GM19395 (cell line): Measurements from ENCODE around the gene SH3GL1.

Experiments used
- ATAC-seq: cut with Tn5 transposase; IDR thresholded peaks from one replicate; pipeline ENCODE4 v1.9.1; 2021; ENCODE audit warnings: mild to moderate bottlenecking, moderate library complexity; ENCODE audit not compliant: unreplicated experiment

SH3GL1 gene

DNA sequence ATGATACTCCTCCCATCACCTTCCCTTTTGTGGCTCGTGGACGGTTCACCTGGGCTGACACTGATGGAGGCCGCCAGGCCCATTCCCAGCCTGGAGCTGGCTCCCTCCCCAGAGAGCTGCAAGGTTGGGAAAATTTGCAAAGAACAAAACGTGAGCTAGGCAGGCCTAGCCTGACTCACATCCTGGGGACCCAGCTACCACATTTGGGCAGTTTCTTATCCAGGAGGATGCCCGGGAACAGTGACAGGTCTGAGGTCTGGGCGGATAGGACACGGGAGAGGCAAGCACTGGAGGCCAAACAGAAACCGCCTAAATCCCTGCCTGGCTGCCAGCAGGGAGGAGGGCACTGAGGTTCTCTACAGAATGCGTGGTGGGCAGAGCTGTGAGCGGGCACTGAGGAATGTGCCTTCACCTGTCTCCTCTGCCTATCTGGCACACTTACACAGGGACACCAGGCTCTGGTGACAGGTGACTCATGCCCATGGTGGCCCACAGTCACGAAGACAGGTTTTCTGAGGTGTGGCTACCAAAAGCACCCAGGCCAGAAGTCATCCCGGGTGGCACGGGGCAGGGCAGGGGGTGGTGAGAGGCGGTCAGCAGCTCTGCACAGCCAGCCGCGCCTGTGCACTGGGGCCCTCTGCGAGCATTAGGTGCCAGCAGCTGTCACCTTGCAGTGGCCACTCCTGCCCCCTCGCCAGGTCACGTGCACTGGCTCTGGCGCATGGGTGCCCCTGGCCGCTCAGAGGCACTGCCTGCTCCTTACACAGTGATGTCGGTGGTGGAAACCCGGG lies 23.2 kb downstream of the SH3GL1 start:
- no peak for ATAC-seq

DNA sequence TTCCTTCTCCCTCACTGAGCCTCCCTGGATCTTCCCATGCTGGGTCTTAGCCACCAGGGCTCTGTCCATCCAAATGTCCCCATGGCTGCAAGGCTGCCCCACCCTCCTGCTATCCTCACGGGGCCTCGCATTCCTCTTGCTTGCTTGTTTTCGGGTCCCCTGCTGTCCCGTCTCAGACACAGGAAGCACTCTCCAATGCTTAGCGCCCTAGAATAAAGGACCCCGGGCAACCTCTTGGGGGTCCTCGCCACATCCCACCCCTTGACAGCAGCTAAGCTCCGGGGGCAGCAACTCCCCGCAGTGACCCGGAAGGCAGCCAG lies 23.7 kb downstream of the SH3GL1 start:
- ATAC-seq, result no peak

- no peak for ATAC-seq
These were observed 24.2 kb downstream of the SH3GL1 start for GRCh38 chr19:4376028-4376670.

DNA sequence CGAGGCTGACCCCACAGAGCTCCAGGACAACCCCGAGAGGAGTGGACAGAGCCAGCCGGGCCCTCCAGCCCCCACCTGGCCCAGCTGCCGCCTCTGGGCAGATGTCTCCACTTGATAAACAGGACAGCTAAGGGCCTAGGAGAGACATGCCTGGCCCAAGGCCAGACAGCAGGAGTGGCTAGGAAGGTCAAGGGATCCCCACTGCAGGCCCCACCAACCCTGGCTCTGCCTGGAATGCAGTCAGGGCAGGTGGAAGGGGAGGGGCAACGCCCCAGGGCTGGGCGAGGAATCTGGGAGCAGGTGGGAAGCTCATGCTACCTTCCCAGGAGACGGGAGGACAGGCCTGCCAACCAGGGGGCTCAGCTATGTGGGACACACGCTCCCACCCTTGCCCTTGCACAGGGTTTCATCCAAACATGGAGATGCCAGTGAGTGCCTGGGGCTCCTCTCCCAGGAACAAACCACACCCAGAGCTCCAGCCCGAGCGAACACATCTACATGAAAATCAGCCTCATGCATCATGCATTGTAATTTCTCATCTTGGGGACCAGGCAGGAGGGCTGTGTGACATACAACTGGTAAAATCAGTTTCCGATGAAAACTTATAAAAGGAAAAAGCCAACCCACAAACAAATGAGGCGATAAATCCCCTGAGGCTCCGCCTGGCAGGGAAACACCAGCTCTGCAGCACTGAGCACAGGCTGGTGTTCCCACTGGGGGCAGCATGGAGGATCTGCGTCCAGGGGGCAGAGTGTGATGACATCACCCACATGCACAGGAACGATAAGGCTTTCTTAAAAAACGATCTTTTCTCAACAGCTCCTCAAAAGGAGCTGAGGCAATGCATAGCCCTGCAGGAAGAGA lies 25.0 kb downstream of the SH3GL1 start:
- no peak for ATAC-seq

GRCh38 chr19:4374498-4375163 lies 25.7 kb downstream of the SH3GL1 start:
- ATAC-seq, result no peak

- no peak for ATAC-seq
These were observed 26.5 kb downstream of the SH3GL1 start for GRCh38 chr19:4373601-4374497.

DNA sequence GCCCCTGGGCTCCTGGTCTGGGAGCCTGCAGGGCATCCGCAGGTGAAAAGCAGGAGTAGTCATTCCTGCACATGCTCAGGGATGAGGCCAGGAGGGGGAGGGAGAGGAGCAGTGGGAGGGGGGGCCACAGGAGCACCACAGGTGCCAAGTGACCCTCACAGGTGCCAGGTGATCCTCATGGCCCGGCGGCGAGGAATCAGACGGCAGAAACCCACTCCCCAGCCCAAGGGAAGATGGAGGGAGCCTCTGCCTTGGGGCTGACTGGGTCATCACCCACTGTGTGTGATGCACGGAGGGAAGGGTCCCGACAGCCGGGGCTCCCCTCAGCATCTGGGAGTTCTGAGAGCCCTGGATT lies 27.4 kb downstream of the SH3GL1 start:
- ATAC-seq, result no peak

DNA sequence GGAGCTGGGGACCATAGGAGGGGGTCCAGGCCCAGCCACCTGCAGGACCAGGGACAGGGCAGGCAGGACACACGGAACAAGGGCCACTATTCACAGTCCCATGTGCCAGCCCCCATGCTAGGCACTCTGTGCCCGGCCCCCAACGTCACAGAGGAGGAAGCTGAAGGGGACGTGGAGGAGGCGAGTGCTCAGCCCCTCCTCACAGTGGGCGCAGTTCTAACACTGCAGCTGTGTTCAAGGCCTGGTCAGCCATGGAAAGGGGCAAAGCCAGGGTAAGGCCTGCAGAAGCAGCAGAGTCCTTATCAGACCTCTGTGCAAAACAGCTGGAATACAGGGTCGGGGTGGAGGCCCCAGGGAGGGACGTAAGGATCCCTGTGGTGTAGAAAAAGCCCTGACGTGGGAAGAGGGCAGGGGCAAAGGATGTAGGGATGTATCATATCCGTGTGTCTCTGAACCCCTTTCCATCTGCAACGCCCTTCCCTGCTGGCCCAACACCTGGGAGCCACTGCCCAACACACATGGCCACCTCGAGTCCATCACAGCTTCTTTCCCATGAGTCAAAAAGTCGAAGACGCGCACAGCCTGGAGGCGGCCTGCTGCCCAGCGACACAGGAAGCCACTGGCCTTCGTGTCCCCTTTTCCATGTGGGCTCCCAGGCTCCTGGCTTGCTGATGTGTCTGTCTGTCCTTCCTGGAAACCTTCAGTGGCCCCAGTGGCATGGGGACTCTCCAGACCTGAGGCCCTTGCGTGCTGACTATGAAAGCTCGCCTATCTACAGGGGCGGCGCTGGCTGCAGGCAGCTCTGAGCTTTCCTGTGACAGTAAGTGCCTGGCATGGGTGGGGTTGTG lies 28.0 kb downstream of the SH3GL1 start:
- no peak for ATAC-seq

DNA sequence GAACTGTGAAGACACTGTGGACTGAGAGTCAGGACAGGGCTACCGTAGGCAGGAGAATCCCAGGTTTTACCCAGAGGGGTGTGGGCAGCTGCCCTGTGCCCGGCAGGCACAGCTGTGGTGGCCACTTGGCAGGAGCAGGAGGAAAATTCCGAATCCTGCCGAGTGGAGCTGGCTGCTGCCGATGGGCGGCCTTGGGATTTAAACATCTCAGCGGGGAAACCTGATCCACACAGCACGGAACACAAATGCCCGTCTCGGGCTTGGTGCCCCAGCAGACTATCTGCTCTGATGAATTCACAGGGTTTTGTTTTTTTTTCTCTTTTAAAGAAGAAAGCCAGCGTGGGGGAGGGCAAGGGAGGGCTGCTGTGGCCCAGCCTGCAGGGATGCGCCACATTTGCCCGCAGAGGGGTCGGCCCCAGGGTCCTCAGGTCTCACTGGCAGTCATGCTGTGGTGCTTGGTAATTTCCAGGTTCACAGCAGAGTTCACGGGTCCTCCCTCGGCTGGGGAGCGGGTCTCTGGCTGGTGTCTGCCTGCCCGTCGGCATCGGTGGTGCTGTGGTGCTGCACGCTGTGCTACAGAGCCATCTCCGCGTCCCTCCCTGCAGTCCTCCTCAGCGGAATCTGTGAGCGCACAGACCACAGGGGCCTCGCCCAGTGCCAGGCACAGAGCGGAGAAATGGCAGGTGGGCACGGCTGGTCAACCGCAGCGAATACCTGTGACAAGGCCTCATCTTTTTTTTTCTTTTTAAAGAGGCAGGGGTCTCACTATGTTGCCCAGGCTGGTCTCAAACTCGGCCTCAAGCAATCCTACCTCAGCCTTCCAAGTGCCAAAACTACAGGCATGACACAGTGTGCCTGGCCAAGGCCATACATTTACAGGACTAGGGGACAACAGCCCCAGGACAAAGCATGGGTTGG lies 28.8 kb downstream of the SH3GL1 start:
- no peak for ATAC-seq

DNA sequence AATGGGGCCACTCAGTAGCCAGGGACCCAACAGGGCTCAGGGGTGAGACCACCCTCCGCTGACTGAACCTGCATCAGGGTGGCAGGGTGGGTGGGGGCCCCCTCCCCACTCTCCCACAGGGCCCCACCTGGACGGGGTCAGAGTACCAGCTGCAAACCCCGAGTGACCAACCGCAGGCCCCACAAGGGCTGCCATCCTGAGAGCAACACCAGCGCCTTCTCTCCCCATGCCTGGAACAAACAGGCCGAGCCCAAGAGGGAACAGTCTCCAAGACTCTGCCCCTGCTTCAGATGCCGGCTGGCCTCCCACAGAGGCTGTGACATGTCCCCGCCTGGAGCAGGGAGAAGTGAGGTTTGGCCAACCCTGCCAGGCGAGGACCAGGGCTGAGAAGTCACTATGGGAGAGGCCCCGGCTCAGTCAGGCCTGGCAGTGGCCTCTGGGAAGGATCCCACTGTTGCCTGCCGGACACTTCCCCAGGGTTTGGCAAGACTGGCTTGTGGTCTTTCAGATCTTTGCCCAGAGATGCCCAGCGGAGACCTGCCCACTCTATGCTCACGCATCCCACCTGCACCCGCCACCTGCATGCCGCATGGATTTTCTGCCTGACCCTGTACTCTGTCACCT lies 29.8 kb downstream of the SH3GL1 start:
- ATAC-seq, result no peak

DNA sequence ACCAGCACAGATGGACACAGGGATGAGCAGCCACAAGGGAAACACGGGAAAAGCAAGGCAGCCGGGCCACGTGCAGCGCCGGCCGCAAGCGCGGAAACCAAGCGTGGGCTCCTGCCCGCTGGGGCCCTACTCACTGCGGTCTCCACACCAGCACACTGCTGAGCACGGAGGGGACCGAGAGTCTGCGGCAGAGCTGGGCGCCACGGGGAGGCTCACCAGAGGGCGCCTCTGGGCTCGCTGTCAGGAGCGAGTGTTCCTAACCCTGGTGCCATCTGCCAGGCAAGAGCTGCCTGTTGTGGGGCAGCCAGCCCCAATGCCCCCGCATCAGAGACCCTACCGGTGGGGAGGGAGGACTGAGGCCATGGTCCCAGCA lies 30.5 kb downstream of the SH3GL1 start:
- ATAC-seq, result peak; percentile 40

- peak; percentile 64 for ATAC-seq
These were observed 31.0 kb downstream of the SH3GL1 start for GRCh38 chr19:4369109-4369887.

DNA sequence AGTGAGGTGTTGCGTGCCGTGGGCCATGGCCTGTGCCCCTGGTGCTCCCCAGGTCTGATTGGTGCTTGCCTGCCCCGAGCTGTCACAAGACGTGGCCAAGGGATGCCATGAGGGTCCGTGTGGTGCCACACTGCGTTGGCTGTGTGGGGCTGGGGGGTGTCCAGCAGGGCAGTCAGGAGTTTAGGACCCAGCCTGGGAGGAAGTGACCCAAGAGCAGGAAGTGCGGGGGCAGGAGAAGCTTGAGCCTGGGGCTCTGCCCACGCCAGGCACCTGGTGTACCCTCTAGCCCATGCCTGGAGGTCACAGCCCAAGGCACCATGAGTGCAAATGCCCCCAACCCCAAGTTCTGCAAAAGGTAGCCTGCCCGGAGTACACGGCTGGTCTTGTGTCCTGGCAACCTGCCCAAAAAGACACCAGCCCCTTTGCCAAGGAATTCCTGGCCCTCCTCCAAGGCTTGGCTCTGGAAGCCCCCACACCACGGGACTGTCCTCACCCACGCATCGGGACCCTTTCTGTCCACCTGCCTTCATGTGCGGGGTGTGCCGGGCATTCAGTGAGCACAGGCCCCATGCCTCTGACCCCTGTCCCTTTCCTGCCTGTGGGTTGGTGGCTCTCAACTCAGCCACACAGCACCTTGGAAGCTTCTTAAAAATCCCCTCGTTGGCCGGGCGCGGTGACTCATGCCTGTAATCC lies 32.1 kb downstream of the SH3GL1 start:
- no peak for ATAC-seq

DNA sequence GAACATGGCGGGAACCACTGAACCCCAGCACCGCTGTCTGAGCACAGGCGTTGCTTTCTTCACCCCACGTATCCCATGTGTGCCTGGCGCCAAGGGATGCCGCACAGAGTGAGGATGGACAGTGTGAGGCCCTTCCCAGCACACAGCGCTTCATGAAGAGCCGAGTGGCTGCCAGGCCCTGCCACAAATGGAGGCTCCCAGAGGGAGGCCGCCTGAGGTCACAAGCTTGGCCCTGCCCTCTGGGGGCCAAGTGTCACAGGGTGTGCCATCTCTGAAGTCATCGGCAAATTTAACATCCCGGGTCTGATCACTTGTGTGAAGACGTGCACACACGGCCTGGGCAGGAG lies 32.6 kb downstream of the SH3GL1 start:
- ATAC-seq, result no peak

GRCh38 chr19:4367336-4367723 lies 33.0 kb downstream of the SH3GL1 start:
- ATAC-seq, result no peak

DNA sequence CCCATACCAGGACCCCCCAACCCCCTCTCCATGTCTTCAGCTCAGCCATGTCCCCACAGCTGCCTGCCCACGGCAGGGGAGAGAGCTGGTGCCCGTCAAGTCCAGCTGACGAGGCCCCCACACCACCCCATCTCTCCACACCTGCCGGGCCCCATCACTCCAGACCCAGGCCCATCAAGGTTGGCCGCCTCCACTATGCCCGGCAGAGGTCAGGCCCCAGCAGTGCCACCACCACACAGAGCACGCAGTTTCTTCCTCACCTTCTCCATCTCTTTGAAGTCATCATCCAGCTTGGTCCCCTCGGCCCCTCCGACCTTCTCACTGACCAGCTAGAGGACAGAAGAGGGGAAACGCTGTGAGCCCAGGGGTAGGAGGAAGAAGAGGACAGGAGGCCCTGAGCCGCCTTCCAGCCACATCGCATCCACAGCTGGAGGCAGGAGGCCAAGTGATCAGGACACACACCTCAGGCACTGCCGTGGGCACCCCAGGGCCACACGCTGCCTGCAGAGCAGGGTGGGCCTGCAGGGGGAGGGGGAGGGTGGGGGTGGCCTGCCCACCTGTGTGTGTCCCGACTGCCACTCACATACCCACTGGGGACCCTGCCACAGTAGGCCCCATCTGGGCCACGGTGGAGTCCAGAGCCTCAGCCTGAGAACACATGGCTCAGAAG lies 33.5 kb downstream of the SH3GL1 start:
- no peak for ATAC-seq
